Glutamatergic neuron (in vitro differentiated cells): ENCODE measurements around the gene GAR1. TPM values are rescaled to one million over a fixed set of nuclear protein-coding genes. Genes with fewer than 3 reads are reported as not detected.

Experiments used
- DNase-seq: peaks from one replicate; pipeline ENCODE4 v3.0.0; 2022
- H3K27ac Mint-ChIP-seq: one replicate; pipeline ENCODE4 v1.8.0; 2020; ENCODE audit warnings: mild to moderate bottlenecking, mixed read lengths, inconsistent platforms; ENCODE audit not compliant: unreplicated experiment
- H3K27me3 Mint-ChIP-seq: one replicate; pipeline ENCODE4 v1.8.0; 2020; ENCODE audit warnings: mild to moderate bottlenecking, moderate library complexity, mixed read lengths, inconsistent platforms; ENCODE audit not compliant: unreplicated experiment
- H3K36me3 Mint-ChIP-seq: one replicate; pipeline ENCODE4 v1.8.0; 2020; ENCODE audit warnings: mild to moderate bottlenecking, mixed read lengths, inconsistent platforms; ENCODE audit not compliant: unreplicated experiment
- H3K4me1 Mint-ChIP-seq: one replicate; pipeline ENCODE4 v1.8.0; 2020; ENCODE audit warnings: mild to moderate bottlenecking, low read depth, mixed read lengths, inconsistent platforms; ENCODE audit not compliant: unreplicated experiment
- H3K4me3 Mint-ChIP-seq: one replicate; pipeline ENCODE4 v1.8.0; 2020; ENCODE audit warnings: mild to moderate bottlenecking, mixed read lengths, inconsistent platforms; ENCODE audit not compliant: unreplicated experiment
- H3K9me3 Mint-ChIP-seq: one replicate; pipeline ENCODE4 v1.8.0; 2020; ENCODE audit warnings: mild to moderate bottlenecking, moderate library complexity, mixed read lengths, inconsistent platforms; ENCODE audit not compliant: unreplicated experiment
- CTCF ChIP-seq: fragments of 200-600 bp; sonication (generic); IDR thresholded peaks from one replicate; pipeline ENCODE4 v1.5.0; 2021; ENCODE audit not compliant: partially characterized antibody, unreplicated experiment
- total RNA-seq: library from RNA; stranded (reverse); fragmentation: NEBNext Ultra II Directional; extraction: Animal tissue kit (Norgen Biotek cat#: 25700); gene quantifications from one replicate; pipeline ENCODE4 v1.2.1, GENCODE V29; 2021; ENCODE audit not compliant: unreplicated experiment

Gene GAR1
- total RNA-seq, 1 donor from 2014 or later, result 9.1 TPM

DNA sequence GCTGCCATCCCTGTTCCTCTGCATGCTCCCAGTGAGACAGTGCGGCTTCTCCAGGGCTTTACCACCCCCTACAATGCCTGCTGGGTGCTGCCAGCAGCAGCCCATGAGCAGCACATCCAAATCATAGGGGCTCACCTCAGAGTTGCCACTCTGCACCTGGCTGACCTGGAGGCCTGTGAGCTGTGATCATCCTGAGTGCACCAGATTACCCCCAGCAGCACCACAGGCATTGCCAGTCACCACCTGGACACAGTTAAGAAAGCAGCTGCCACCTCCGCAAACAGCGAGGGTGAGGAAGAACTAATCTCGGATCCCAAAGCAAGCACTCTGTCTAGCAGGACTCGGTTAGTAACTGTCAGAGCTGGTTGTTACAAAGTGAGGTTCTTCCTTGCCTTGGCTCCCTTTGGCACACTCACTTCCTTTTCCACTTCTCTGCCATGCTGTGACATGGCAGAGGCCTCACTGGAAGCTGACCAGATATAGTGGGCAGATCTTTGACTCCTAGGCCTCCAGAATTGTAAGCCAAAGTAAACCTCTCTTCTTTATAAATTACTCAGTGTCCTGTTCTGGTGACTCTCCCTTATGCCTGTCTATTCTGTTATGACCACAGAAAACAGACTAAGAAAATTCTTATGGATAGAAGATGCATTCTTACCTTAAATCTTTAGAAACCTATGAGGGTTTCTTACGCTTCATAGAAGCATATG is 57.5 kb downstream of the GAR1 start:
- peaks cover 4% of the 10 kb centered on the region for H3K9me3 Mint-ChIP-seq
- H3K4me1 Mint-ChIP-seq, result no peaks in the 10 kb centered on the region
- H3K27me3 Mint-ChIP-seq, result no peaks in the 10 kb centered on the region
- no peak for DNase-seq
- no peak overlapping the region for H3K27ac Mint-ChIP-seq
- no peak overlapping the region for H3K4me3 Mint-ChIP-seq
- no peak for TF ChIP-seq CTCF
- H3K36me3 Mint-ChIP-seq, result no peaks in the 10 kb centered on the region

- Mint-ChIP-seq H3K36me3 (no peaks in the 10 kb centered on the region), H3K27me3 (no peaks in the 10 kb centered on the region), H3K9me3 (peaks cover 4% of the 10 kb centered on the region), H3K27ac (no peak overlapping the region), H3K4me1 (no peaks in the 10 kb centered on the region), H3K4me3 (no peak overlapping the region)
- DNase-seq, result no peak
- TF ChIP-seq CTCF, result no peak
Measured at GRCh38 chr4:109873791-109874514, 58.4 kb downstream of the GAR1 start.

Other genes with a start within 250 kb of the GAR1 start
- gene CASP6, start 112.3 kb upstream of the GAR1 start, total RNA-seq, result 15.0 TPM
- 16.4 TPM for gene PLA2G12A, start 85.7 kb upstream of the GAR1 start, total RNA-seq
- not detected for gene CFI, start 13.8 kb upstream of the GAR1 start, total RNA-seq
- gene RRH, start 12.2 kb downstream of the GAR1 start, total RNA-seq, result 0.29 TPM
- 0.12 TPM for gene LRIT3, start 32.3 kb downstream of the GAR1 start, total RNA-seq
- not detected for gene EGF, start 97.1 kb downstream of the GAR1 start, total RNA-seq